ENCODE results near the gene HYAL1.

The HYAL1 gene

DNA sequence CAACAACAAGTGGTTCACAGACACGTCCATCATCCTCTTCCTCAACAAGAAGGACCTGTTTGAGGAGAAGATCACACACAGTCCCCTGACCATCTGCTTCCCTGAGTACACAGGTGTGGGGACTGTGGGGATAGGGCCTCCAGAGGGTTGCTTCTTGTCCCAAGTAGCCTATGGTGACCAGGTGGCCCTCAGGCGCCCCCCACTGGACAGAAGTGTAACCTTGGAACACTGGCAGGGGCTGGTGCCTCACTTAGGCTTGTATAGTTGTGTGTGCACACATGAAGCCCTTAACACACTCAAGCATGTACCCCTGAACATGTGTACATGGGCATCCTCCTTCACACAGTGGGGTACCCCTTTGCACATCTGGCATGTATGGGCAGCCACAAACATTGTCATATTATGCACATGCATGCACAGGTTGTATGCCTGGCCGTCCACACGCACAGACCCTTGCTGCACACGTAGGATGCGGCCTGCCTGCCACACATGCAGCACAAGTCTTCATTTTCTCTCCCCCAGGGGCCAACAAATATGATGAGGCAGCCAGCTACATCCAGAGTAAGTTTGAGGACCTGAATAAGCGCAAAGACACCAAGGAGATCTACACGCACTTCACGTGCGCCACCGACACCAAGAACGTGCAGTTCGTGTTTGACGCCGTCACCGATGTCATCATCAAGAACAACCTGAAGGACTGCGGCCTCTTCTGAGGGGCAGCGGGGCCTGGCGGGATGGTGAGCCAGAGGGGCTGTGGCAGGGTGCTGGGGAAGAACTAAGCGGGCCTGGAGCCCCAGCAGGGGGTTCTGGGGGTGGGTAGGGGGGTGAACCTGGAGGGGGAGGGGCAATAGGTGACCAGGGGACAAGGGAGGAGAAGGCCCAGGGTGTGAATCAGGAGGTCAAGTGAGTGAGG is 46.1 kb downstream of the HYAL1 start:
- DNase-seq: peak in 1 of 2 donors; percentile 50

- DNase-seq: no peak
Observed at GRCh38 chr3:50255251-50255615, 48.1 kb downstream of the HYAL1 start.

DNA sequence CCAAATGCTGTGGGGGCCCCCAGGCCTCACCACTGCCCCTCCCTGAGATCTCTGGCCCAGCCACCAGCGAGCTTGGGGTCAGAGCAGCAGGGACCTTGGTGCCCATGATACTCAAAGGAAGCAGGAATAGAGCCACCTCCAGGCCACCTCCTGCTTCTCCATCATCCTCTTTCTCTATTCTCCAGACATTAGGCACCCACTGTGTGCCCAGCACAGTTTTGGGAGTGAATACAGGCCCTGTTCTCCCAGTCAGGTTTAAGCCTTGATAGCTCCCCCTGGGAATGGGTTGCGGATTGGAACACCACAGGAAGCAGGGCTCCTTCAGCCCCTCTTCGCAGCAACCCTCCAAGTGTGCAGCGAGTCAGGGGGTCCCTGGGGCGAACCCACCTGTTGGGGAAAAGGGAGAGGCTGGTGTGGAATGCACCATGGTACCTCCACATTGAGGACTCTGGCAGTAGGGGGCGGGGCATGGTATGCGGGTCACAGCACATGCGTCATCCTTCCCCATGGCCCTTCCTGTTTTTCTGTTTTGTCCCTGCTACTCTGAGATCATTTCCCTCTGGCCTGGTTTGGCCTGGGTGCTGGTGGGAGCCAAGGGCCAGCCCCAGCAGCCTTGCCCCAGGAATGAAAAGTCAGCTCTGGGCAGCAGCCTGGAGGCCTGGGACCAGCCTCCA is 48.7 kb downstream of the HYAL1 start:
- peak in 1 of 2 donors; percentile 59 for DNase-seq

DNA sequence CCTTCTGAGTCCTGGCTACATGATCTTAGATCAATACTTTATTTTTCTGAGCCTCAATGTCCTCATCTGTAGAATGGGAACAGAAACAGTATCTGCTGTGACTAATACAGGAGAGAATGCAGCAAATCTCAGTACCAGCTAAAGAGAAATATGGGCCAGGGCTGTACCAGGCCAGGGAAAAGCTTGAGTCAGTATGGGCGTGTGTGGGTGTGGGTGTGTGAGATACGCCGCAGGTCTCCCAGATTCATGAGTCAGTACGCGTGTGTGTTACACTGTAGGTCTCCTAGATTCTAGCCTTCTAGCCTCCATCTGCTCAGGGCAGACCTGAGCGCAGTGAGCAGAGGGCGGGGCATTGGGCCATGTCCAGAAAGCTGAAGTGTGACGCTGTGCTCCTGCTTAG is 52.2 kb downstream of the HYAL1 start:
- DNase-seq: no peak

DNA sequence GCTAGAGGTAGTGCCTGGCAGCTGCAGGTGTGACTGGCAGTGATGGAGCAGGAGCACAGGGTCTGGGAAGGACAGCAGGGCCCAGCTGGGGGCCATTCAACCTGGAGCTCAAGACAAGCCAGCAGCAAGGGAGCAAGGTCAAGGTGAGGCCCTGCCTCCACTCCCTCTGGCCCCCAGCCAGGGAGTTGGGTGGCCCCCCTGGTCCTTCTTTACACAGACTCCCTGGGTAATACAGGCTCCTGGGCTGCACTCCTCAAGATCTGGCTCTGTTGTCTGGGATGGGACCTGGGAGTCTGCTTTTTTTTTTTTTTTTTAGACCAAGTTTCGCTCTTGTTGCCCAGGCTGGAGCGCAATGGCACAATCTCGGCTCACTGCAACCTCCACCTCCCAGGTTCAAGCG is 52.9 kb downstream of the HYAL1 start:
- DNase-seq: no peak

All from CD4-positive, alpha-beta T cell treated with Interferon alpha-2 for 1 hour (primary cell).